Smooth muscle cell of the brain vasculature (primary cell): Measurements from ENCODE around the gene AKIRIN1.
"Not testable (repeated sequence)": the region's sequence is repeated elsewhere in the genome, so short reads cannot be mapped to it uniquely, and the experiment has no call there.

ENCODE experiments used
- DNase-seq: peaks from one replicate; pipeline ENCODE4 v3.0.0-alpha.2; 2012; ENCODE audit warnings: low read depth, low spot score

AKIRIN1 gene, protein sequence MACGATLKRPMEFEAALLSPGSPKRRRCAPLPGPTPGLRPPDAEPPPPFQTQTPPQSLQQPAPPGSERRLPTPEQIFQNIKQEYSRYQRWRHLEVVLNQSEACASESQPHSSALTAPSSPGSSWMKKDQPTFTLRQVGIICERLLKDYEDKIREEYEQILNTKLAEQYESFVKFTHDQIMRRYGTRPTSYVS

GRCh38 chr1:38990738-38991637 lies at the start of gene AKIRIN1:
Gene AKIRIN1, plus strand, starts transcription at chr1:38991276. Its CDS starts 105 bp downstream, at chr1:38991381.
- DNase-seq: peak; percentile 85

DNA sequence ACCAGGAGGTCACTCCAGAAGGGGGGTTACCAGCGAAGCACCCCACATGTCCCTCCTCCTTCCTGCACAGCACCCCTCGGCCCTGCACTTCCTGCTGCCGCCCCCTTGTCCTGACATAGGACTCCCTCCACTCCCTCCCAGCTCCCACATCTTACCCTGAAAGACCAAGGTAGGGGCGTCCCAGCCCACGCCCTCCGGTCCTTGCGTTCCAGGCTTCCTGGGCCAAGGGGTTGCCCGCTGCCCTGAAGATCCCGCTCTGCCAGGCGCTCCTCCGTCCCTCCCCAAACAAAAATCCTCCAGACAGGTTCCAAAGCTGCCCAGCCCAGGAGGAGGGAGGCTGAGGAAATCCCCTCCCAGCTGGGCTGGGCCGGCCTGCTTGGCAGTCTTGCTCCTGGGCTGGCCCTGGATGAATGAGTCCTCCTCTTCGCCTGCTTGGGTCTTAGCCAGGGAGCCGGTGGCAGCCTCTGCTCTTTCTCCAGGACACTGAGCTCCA lies 49.5 kb upstream of the AKIRIN1 start, which contains the start of gene RHBDL2:
Gene RHBDL2, minus strand, starts transcription at position 304 of the 493 bp plus-strand sequence. CDS start 22,618 bp downstream, outside the sequence.
- no peak for DNase-seq

- no peak for DNase-seq
Measured at GRCh38 chr1:38942664-38943428, 48.2 kb upstream of the AKIRIN1 start.

DNA sequence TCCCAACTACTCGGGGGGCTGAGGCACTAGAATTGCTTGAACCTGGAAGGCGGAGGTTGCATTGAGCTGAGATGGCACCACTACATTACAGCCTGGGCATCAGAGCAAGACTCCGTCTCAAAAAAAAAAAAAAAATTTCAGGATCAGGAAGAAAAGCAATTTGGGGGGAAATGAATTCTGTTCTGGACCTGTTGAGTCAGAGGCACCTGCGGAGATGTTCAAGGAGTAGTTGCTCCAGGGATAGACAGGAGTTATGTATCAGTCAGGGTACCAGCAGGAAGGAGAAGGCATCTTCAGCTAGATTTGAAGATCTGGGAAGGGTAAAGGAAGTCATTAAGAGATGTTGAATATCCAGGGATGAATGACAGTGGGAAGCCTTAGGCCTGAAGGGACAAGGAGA lies 46.5 kb upstream of the AKIRIN1 start:
- DNase-seq: no peak

GRCh38 chr1:38950553-38950952 lies 40.5 kb upstream of the AKIRIN1 start:
- DNase-seq: no peak

- DNase-seq: no peak
Measured at GRCh38 chr1:38953433-38953860, 37.6 kb upstream of the AKIRIN1 start.

- DNase-seq: no peak
Measured at GRCh38 chr1:38958967-38959366, 32.1 kb upstream of the AKIRIN1 start.

- no peak for DNase-seq
Measured at GRCh38 chr1:38962113-38962512, 29.0 kb upstream of the AKIRIN1 start.

DNA sequence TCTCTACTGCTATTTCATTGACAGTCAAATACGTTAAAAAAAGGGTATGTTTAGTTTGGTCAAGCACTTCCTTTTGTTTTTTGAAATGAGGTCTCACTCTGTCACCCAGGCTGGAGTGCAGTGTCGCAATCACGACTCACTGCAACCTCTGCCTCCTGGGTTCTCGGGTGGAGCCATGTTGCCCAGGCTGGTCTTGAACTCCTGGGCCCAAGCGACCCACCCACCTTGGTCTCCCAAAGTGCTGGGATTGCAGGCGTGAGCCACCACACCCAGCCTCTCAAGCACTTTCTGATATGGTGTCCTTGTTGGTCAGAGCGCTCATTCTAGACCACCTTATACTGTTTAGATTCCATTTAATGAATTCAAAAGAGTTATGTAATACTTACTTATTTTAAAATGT lies 28.5 kb upstream of the AKIRIN1 start:
- no peak for DNase-seq

DNA sequence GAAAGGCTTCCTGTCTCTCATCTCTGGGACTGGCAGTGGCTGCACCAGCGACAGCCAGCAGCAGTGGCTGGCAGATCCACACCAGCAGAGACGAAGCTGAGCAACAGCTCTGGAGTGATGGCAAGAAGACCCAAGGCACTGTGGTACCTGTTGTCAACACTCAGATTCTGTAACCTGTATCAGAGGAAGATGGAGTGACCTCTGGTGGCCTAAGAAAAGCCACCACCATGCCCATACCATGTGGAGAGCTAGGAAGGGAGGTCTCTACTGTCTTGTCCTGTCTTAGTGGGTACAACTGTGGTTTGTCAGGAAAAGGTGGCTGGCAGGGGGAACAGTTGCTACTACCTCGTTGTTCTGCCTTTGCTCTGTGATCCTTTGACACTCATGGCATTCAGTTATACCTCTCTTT lies 26.9 kb upstream of the AKIRIN1 start:
- DNase-seq: no peak

- DNase-seq: not testable (repeated sequence)
Measured at GRCh38 chr1:38973145-38973544, 17.9 kb upstream of the AKIRIN1 start.

- DNase-seq: no peak
Measured at GRCh38 chr1:38973659-38974437, 17.2 kb upstream of the AKIRIN1 start.

- DNase-seq: not testable (repeated sequence)
Measured at GRCh38 chr1:38977399-38978244, 13.5 kb upstream of the AKIRIN1 start.

DNA sequence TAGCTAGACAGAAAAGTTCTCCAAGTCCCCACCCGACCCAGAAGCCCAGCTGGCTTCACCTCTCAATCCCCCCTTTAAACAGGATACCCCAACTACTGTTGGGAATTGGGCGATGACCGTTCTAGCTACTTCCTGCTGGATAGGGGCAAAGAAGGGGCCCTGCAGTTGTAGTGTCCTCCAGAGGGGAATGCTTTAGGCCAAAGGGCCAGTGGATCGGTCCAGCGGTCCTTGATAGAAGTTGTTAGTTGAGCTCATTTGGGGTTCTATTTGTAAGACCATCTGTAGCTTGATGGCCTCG lies 12.9 kb upstream of the AKIRIN1 start:
- not testable (repeated sequence) for DNase-seq

GRCh38 chr1:38979380-38979779 lies 11.7 kb upstream of the AKIRIN1 start:
- DNase-seq: not testable (repeated sequence)

DNA sequence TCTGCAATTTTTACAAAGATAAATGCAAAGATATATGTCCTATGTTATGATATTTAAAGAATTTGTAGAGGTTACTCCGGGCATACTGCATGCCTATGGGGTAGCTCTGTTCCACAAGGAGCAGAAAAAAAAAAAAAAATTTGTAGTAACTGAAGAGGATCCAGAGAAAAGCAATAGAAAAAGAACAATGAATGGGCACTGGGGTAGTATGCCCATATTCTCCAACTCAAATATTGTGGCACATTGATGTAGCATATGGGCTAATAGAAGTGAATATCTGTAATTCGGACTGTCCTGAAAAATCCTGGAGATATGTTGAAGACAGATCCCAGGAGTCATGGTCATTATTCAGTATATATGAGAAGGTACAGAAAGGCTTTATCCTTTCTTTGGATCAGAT lies 1.1 kb upstream of the AKIRIN1 start:
- no peak for DNase-seq

- DNase-seq: no peak
Measured at GRCh38 chr1:38990386-38990737, 714 bp upstream of the AKIRIN1 start.

DNA sequence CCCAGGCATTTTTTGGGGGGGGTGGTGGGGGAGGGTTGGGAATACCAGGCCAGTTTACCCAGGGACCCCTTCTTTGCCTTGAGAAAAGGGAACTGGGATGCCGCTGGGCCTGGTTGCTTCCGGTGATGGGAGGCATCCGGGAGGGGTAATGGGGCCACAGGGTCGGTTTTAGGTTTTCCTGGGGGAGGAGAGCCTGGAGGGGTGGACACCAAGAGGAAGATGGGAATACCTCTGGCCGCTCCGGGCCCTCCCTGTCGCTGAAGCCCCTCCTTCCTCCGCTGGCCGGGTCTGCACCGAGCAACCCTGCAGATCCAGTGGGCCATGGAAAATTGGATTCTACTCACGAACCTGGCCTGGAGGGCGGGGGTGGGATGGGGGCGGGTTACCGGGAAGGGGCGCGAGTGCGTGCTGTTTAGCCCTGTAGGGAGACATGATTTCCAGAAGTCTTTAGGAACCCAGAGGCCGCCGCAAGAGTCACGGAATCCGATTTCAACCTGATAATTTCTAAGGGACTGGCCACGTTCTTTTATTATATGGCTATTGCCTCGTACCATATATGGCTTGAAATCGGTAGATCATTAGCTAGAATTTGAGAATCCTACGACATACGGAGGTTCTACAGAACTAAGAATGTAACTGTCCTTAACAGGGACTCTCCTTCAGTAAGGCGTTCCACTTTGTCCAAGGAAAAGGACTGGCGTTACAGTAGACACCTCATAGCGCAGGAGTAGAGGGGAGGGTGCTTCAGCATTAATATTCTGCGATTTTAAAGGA lies 749 bp downstream of the AKIRIN1 start:
- DNase-seq: no peak

- DNase-seq: no peak
Measured at GRCh38 chr1:38992412-38993111, 1.5 kb downstream of the AKIRIN1 start.
